Astrocyte of the spinal cord (primary cell): ENCODE results near the gene LMO1.

Source experiments
- DNase-seq: peaks from one replicate; pipeline ENCODE4 v3.0.0; 2011; ENCODE audit warnings: low read depth, low spot score
- H3K4me3 ChIP-seq: 2 replicates; pipeline ENCODE4 v1.5.1; 2011; ENCODE audit warnings: low read depth, mild to moderate bottlenecking, low read length, moderate library complexity
- CTCF ChIP-seq: IDR thresholded peaks from 2 replicates; pipeline ENCODE4 v1.5.1; 2012; ENCODE audit warnings: low read depth, mild to moderate bottlenecking, low read length, inconsistent platforms
- in situ Hi-C: cut with HindIII; loops from 2 replicates; pipeline ENCODE4 v1.10.0; 2017; ENCODE audit warnings: low sequenced_read_pairs

LMO1 gene

DNA sequence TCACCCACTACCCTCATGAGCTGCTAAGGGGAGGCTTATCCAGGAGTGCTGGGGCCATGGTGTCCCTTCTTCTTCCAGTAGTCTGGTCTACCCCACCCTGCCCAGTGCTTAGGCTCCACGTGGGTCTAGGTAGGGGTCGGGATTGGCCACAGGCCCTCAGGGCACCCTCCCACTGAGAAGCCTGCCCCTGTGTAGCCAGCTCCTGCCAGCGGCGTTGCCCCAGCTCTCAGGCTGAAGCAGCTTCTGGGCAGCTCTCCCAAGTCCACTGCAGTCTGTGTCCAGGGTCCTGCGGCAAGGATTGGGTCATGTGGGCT is 70.8 kb downstream of the LMO1 start:
- DNase-seq: no peak
- H3K4me3 ChIP-seq: no peak overlapping the region
- in situ Hi-C loops: no loop called here
- TF ChIP-seq CTCF: no peak

GRCh38 chr11:8192016-8192895 is 71.4 kb downstream of the LMO1 start:
- no peak overlapping the region for H3K4me3 ChIP-seq
- TF ChIP-seq CTCF: peak; percentile 96
- in situ Hi-C loops: no loop called here
- peak; percentile 59 for DNase-seq

DNA sequence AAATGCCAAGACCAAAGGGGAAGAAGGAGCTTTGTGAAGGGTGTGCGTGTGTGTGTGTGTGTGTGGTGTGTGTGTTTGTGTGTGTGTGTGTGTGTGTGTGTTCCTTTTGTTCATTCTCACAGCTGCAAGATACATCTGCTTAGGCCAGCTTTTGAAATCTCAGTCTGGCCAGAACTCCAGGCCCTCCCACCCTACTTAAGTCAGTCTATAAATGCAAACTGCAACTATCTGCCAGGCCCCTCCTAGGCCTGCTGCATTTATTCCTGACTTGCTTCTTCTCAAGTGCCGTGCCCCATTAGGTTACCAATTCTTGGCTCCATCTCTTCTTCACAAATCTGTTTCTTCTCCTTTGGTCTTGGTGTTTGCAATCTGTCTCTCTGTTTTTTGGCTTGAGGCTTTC is 73.2 kb downstream of the LMO1 start:
- in situ Hi-C loops: no loop called here
- DNase-seq: no peak
- H3K4me3 ChIP-seq: no peak overlapping the region
- no peak for TF ChIP-seq CTCF

GRCh38 chr11:8186429-8186828 is 77.2 kb downstream of the LMO1 start:
- DNase-seq: no peak
- H3K4me3 ChIP-seq: no peak overlapping the region
- in situ Hi-C loops: no loop called here
- TF ChIP-seq CTCF: no peak

GRCh38 chr11:8183111-8183510 is 80.6 kb downstream of the LMO1 start:
- in situ Hi-C loops: no loop called here
- no peak overlapping the region for H3K4me3 ChIP-seq
- no peak for TF ChIP-seq CTCF
- DNase-seq: no peak

DNA sequence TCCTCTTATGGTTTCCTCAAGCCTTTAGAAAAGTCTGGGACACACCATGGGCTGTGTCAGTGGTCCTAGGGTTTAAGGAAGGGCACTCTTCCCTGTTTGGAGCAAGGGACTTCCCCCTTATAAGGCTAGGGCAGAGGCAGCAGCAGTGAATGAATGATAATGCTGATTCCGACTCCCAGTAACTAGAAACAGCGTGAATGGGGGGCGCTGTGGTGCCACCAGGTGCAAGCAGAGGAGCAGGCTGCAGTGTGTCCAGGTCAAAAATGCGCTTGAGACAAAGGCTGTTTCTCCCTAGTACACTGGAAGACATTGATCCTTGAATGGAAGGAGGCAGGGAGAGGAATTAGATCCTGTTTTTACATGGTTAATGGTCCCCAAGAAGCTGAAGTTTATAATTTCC is 83.2 kb downstream of the LMO1 start:
- in situ Hi-C loops: no loop called here
- no peak for TF ChIP-seq CTCF
- no peak for DNase-seq
- no peak overlapping the region for H3K4me3 ChIP-seq
